ENCODE data around the gene CTNNBL1. TPM values are rescaled to one million over a fixed set of nuclear protein-coding genes. Genes with fewer than 3 reads are reported as not detected.

CTNNBL1 gene
- total RNA-seq, 2 experiments from 2014 or later = 75.5 to 75.9 TPM

- Mint-ChIP-seq H3K36me3 (ENCODE audit: low read depth) (peaks cover 9% of the 10 kb centered on the region), H3K9me3 (ENCODE audit: insufficient read depth) (peaks cover 12% of the 10 kb centered on the region), H3K27me3 (ENCODE audit: low read depth) (no peaks in the 10 kb centered on the region), H3K4me1 (ENCODE audit: low read depth) (no peaks in the 10 kb centered on the region), H3K27ac (no peak overlapping the region), H3K4me3 (no peak overlapping the region)
- ChIA-PET CTCF (no interaction called here), POLR2A (no interaction called here)
- ATAC-seq (no peak), DNase-seq (no peak)
Measured at GRCh38 chr20:37725165-37725564, 31.3 kb downstream of the CTNNBL1 start.

DNA sequence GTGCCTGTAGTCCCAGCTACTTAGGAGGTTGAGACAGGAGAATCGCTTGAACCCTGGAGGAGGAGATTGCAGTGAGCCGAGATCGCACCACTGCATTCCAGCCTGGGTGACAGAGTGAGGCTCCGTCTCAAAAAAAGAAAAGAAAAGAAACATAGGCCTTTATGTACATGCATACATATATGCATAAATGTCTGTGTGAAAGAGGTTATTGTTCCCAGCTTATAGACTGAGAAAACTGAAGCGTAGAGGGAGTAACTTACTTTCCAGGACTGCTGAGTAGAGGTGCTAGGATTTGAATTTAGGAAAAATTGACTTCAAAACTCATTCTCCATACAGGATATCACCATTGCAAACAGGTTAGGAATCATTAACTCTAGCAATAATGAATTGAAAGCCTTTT is 32.0 kb downstream of the CTNNBL1 start:
- ATAC-seq (no peak), DNase-seq (no peak)
- ChIA-PET CTCF (interaction anchor here (1.0 to 1.3 kb wide), 2 partner anchors 9 to 32 kb away, joined by 3 to 5 read pairs; no protein-coding TSS in a partner anchor), POLR2A (no interaction called here)
- Mint-ChIP-seq H3K27ac (no peak overlapping the region), H3K36me3 (ENCODE audit: low read depth) (peaks cover 7% of the 10 kb centered on the region), H3K4me3 (no peak overlapping the region), H3K27me3 (ENCODE audit: low read depth) (no peaks in the 10 kb centered on the region), H3K9me3 (ENCODE audit: insufficient read depth) (peaks cover 12% of the 10 kb centered on the region), H3K4me1 (ENCODE audit: low read depth) (no peaks in the 10 kb centered on the region)

DNA sequence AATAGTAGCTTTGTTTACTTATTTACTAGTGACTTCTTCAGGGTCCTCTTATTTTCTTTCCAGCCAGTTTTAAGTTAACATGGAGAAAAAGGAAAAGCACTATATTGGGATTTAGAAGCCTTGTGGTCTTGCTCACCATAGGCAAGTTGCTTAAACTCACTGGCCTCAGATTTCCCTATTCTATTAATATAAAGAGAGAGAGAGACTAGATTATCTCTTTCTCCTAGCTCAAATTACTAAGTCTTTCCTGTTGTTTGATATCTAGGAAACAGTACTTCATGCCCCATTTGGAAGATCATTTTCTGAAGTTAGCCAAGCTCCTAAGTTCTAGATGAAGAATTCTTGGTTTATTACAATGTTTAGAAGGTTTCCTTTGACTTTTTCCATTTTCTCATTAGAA is 32.5 kb downstream of the CTNNBL1 start:
- Mint-ChIP-seq H3K9me3 (ENCODE audit: insufficient read depth) (peaks cover 7% of the 10 kb centered on the region), H3K4me3 (no peak overlapping the region), H3K36me3 (ENCODE audit: low read depth) (peaks cover 8% of the 10 kb centered on the region), H3K4me1 (ENCODE audit: low read depth) (no peaks in the 10 kb centered on the region), H3K27me3 (ENCODE audit: low read depth) (no peaks in the 10 kb centered on the region), H3K27ac (no peak overlapping the region)
- CTCF ChIA-PET = interaction anchor here (1.0 to 1.3 kb wide), 2 partner anchors 9 to 32 kb away, joined by 3 to 5 read pairs; no protein-coding TSS in a partner anchor
- POLR2A ChIA-PET = no interaction called here
- DNase-seq (no peak), ATAC-seq (no peak)

- POLR2A ChIA-PET = no interaction called here
- no peak for ATAC-seq
- no peak overlapping the region for H3K4me3 Mint-ChIP-seq
Measured at GRCh38 chr20:37726971-37727956, 33.4 kb downstream of the CTNNBL1 start.

DNA sequence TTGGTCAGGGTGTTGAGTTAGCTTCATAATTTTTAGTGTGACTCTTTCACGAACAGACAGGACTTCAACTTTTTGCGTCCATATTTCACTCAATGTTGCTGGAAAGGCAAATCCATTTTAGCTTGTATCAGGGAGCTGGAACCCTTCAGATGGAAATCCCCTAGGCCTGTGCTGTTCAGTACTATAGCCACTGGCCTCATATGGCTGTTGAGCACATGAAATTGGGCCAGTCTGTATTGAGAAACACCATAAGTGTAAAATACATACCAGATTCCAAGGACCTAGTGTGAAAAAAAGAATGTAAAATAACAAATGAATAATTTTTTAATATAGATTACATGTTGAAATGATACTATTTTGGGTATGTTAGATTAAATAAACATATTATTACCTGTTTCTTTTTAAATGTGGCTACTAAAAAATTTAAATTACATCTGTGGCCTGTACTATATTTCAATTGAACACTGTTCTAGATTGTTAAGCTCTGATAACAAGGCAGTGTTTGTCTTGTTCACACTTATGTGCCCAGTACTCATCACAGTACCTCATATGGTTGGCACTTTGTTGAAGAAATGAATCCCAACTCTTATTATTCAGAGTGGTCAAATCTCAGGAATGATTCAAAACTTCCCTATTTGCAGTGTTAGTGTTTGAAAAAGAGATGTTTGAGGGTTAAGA is 34.3 kb downstream of the CTNNBL1 start:
- Mint-ChIP-seq H3K4me3 (no peak overlapping the region), H3K27ac (no peak overlapping the region), H3K36me3 (ENCODE audit: low read depth) (peaks cover 11% of the 10 kb centered on the region), H3K27me3 (ENCODE audit: low read depth) (no peaks in the 10 kb centered on the region), H3K4me1 (ENCODE audit: low read depth) (no peaks in the 10 kb centered on the region), H3K9me3 (ENCODE audit: insufficient read depth) (no peaks in the 10 kb centered on the region)
- DNase-seq = no peak
- CTCF ChIA-PET = no interaction called here
- POLR2A ChIA-PET = no interaction called here
- ATAC-seq = no peak

More at GRCh38 chr20:37726971-37727956, 33.4 kb downstream of the CTNNBL1 start:
- H3K36me3 Mint-ChIP-seq (ENCODE audit: low read depth) = peaks cover 7% of the 10 kb centered on the region
- CTCF ChIA-PET = interaction anchor here (1.0 to 1.3 kb wide), 2 partner anchors 8 to 31 kb away, joined by 3 to 5 read pairs; no protein-coding TSS in a partner anchor
- DNase-seq = no peak
- H3K4me1 Mint-ChIP-seq (ENCODE audit: low read depth) = no peaks in the 10 kb centered on the region
- no peaks in the 10 kb centered on the region for H3K9me3 Mint-ChIP-seq (ENCODE audit: insufficient read depth)
- H3K27me3 Mint-ChIP-seq (ENCODE audit: low read depth) = no peaks in the 10 kb centered on the region
- H3K27ac Mint-ChIP-seq = no peak overlapping the region

- ATAC-seq (no peak), DNase-seq (no peak)
- ChIA-PET CTCF (interaction anchor here (1.2 kb wide), 1 partner anchor 19 kb away, joined by 3 read pairs; no protein-coding TSS in a partner anchor), POLR2A (no interaction called here)
- Mint-ChIP-seq H3K27ac (no peak overlapping the region), H3K4me1 (ENCODE audit: low read depth) (no peaks in the 10 kb centered on the region), H3K27me3 (ENCODE audit: low read depth) (no peaks in the 10 kb centered on the region), H3K4me3 (no peak overlapping the region), H3K36me3 (ENCODE audit: low read depth) (peaks cover 15% of the 10 kb centered on the region), H3K9me3 (ENCODE audit: insufficient read depth) (no peaks in the 10 kb centered on the region)
Measured at GRCh38 chr20:37728635-37728983, 34.8 kb downstream of the CTNNBL1 start.

GRCh38 chr20:37729452-37729851 is 35.6 kb downstream of the CTNNBL1 start:
- ATAC-seq = no peak
- Mint-ChIP-seq H3K27me3 (ENCODE audit: low read depth) (no peaks in the 10 kb centered on the region), H3K27ac (no peak overlapping the region), H3K36me3 (ENCODE audit: low read depth) (peaks cover 15% of the 10 kb centered on the region), H3K9me3 (ENCODE audit: insufficient read depth) (no peaks in the 10 kb centered on the region), H3K4me1 (ENCODE audit: low read depth) (no peaks in the 10 kb centered on the region), H3K4me3 (no peak overlapping the region)
- ChIA-PET POLR2A (no interaction called here), CTCF (interaction anchor here (1.2 kb wide), 1 partner anchor 18 kb away, joined by 3 read pairs; no protein-coding TSS in a partner anchor)
- DNase-seq = no peak

DNA sequence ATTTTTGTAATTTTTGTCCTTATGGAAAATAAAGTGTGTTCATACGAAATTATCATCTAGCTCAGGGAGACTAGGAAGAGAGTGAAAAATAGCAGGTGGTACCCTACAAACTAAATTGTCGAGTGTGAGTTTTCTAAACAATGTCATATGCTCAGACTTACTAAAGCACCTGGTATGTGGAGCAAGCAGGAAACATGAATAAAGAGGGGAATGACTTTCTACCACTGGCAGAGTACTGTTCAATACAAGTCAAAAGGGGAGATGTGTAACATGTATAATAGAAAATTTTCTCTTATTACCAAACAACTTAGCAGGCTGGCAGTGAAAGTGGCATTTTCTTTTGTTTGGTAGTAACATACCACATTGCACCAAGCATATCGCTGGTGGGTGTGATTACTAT is 36.1 kb downstream of the CTNNBL1 start:
- Mint-ChIP-seq H3K27ac (no peak overlapping the region), H3K4me3 (no peak overlapping the region), H3K36me3 (ENCODE audit: low read depth) (peaks cover 15% of the 10 kb centered on the region), H3K4me1 (ENCODE audit: low read depth) (no peaks in the 10 kb centered on the region), H3K9me3 (ENCODE audit: insufficient read depth) (no peaks in the 10 kb centered on the region), H3K27me3 (ENCODE audit: low read depth) (no peaks in the 10 kb centered on the region)
- ATAC-seq (no peak), DNase-seq (no peak)
- POLR2A ChIA-PET = no interaction called here
- CTCF ChIA-PET = no interaction called here

DNA sequence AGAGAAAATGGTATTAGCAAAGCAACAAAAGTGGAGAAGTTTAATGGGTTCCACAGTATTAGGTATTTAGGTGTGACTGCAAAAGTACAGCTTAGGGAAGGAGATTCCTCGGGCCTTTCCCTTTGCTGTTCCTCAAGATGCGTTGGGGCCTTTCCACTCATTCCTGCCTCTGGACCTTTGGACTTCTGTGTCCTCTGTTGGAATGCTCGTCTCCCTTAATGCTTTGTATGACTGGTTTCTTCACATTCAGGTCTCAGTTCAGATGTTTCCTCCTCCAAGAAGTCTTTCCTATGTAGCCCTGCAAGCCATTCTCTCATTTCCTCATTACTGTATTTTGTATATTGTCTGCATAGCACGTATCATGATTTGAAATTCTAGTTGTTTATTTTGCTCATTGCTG is 39.6 kb downstream of the CTNNBL1 start:
- Mint-ChIP-seq H3K36me3 (ENCODE audit: low read depth) (peaks cover 31% of the 10 kb centered on the region), H3K4me3 (no peak overlapping the region), H3K9me3 (ENCODE audit: insufficient read depth) (no peaks in the 10 kb centered on the region), H3K27ac (no peak overlapping the region), H3K4me1 (ENCODE audit: low read depth) (no peaks in the 10 kb centered on the region), H3K27me3 (ENCODE audit: low read depth) (no peaks in the 10 kb centered on the region)
- no peak for ATAC-seq
- no peak for DNase-seq
- POLR2A ChIA-PET = no interaction called here
- CTCF ChIA-PET = no interaction called here

GRCh38 chr20:37734228-37734985 is 40.6 kb downstream of the CTNNBL1 start:
- CTCF ChIA-PET = interaction anchor here (1.7 kb wide), 1 partner anchor 8 kb away, joined by 5 read pairs; no protein-coding TSS in a partner anchor
- POLR2A ChIA-PET = no interaction called here
- no peaks in the 10 kb centered on the region for H3K27me3 Mint-ChIP-seq (ENCODE audit: low read depth)
- peaks cover 35% of the 10 kb centered on the region for H3K36me3 Mint-ChIP-seq (ENCODE audit: low read depth)
- H3K9me3 Mint-ChIP-seq (ENCODE audit: insufficient read depth) = no peaks in the 10 kb centered on the region
- H3K27ac Mint-ChIP-seq = no peak overlapping the region
- ATAC-seq (no peak), DNase-seq (no peak)
- no peaks in the 10 kb centered on the region for H3K4me1 Mint-ChIP-seq (ENCODE audit: low read depth)
- no peak overlapping the region for H3K4me3 Mint-ChIP-seq

DNA sequence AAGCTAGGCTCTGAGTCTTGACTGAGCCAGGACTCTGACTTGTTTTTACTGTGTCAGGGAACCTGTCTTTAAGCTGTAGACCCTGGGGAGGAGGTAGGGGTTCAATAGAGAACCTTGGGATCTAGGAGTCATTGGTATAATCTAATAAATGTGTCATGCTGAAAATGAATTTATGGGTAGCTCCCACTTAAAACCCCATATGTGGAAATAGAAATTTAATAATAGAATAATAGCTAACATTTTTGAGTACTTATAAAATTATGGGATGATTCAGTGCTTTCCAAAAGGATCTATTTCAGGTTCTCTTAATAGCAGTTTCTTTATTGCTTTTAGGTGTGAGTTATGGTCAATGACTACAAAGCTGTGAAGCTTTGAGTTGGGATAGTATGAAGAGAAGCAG is 41.7 kb downstream of the CTNNBL1 start:
- Mint-ChIP-seq H3K9me3 (ENCODE audit: insufficient read depth) (no peaks in the 10 kb centered on the region), H3K27ac (no peak overlapping the region), H3K4me1 (ENCODE audit: low read depth) (no peaks in the 10 kb centered on the region), H3K36me3 (ENCODE audit: low read depth) (peaks cover 37% of the 10 kb centered on the region), H3K27me3 (ENCODE audit: low read depth) (no peaks in the 10 kb centered on the region), H3K4me3 (no peak overlapping the region)
- POLR2A ChIA-PET = no interaction called here
- CTCF ChIA-PET = interaction anchor here (1.7 kb wide), 1 partner anchor 9 kb away, joined by 5 read pairs; no protein-coding TSS in a partner anchor
- ATAC-seq = no peak
- no peak for DNase-seq

Data from activated CD8-positive, alpha-beta T cell treated with anti-CD3 and anti-CD28 coated beads, Interleukin-2, amount 10 ng/mL, durations not matched to agents 7 days and 5 days (primary cell).